Measurements from ENCODE around the gene TRIB2. TPM values are rescaled to one million over a fixed set of nuclear protein-coding genes. Genes with fewer than 3 reads are reported as not detected.

The TRIB2 gene
- total RNA-seq, 6 experiments from 2014 or later, result 9.1 to 24.4 (median 15.3) TPM

- 80% methylated on average over 12 of the region's 12 CpGs for WGBS (ENCODE audit: insufficient coverage, low coverage, low lambda C conversion rate, missing lambda C conversion rate)
- Histone ChIP-seq H3K4me3 (no peak overlapping the region), H3K27me3 (no peaks in the 10 kb centered on the region), H3K27ac (no peak overlapping the region), H3K9me3 (no peaks in the 10 kb centered on the region), H3K4me1 (no peaks in the 10 kb centered on the region), H3K36me3 (no peaks in the 10 kb centered on the region)
- DNase-seq (no peak), ATAC-seq (no peak)
- intact Hi-C loops (cut with DNase I), result no loop called here
- TF ChIP-seq CTCF (IDR thresholded peaks at IDR 0.05) (no peak), POLR2A (IDR thresholded peaks at IDR 0.05) (no peak)
Measured at GRCh38 chr2:12778811-12779579, 62.3 kb downstream of the TRIB2 start.

- ATAC-seq (no peak), DNase-seq (no peak)
- Histone ChIP-seq H3K4me3 (no peak overlapping the region), H3K36me3 (no peaks in the 10 kb centered on the region), H3K4me1 (no peaks in the 10 kb centered on the region), H3K9me3 (no peaks in the 10 kb centered on the region), H3K27me3 (no peaks in the 10 kb centered on the region), H3K27ac (no peak overlapping the region)
- TF ChIP-seq CTCF (IDR thresholded peaks at IDR 0.05), result no peak
- no peak for TF ChIP-seq POLR2A (IDR thresholded peaks at IDR 0.05)
- intact Hi-C loops (cut with DNase I), result no loop called here
Measured at GRCh38 chr2:12781329-12781728, 64.6 kb downstream of the TRIB2 start.

GRCh38 chr2:12787891-12788801 lies 71.4 kb downstream of the TRIB2 start:
- Histone ChIP-seq H3K4me3 (no peak overlapping the region), H3K36me3 (no peaks in the 10 kb centered on the region), H3K4me1 (no peaks in the 10 kb centered on the region), H3K9me3 (no peaks in the 10 kb centered on the region), H3K27me3 (no peaks in the 10 kb centered on the region), H3K27ac (peak overlapping the region in 1 of 3 donors; percentile 9)
- no peak for TF ChIP-seq CTCF (IDR thresholded peaks at IDR 0.05)
- no peak for TF ChIP-seq POLR2A (IDR thresholded peaks at IDR 0.05)
- intact Hi-C loops (cut with DNase I), result no loop called here
- DNase-seq, result no peak
- ATAC-seq, result peak; percentile 39 to 89 (median 70)
- 43% methylated on average over 7 of the region's 7 CpGs for WGBS (ENCODE audit: insufficient coverage, low coverage, low lambda C conversion rate, missing lambda C conversion rate)

- Histone ChIP-seq H3K36me3 (no peaks in the 10 kb centered on the region), H3K27me3 (no peaks in the 10 kb centered on the region), H3K4me1 (no peaks in the 10 kb centered on the region), H3K27ac (no peak overlapping the region), H3K9me3 (no peaks in the 10 kb centered on the region), H3K4me3 (no peak overlapping the region)
- ATAC-seq, result no peak
- TF ChIP-seq POLR2A (IDR thresholded peaks at IDR 0.05) (no peak), CTCF (IDR thresholded peaks at IDR 0.05) (no peak)
- WGBS (ENCODE audit: insufficient coverage, low coverage, low lambda C conversion rate, missing lambda C conversion rate), result 50% methylated on average over 3 of the region's 3 CpGs
- intact Hi-C loops (cut with DNase I), result no loop called here
- no peak for DNase-seq
Measured at GRCh38 chr2:12791906-12792305, 75.2 kb downstream of the TRIB2 start.

Small RNAs within 50 kb of the gene (microRNA-seq; reads per million reads assigned to microRNA genes)
- 0 reads per million in 2 donors for gene MIR3125

Small RNAs within 50 kb of the gene (small RNA-seq; reads per million reads assigned to genes)
- gene MIR3125, result 0 reads per million in 2 experiments

All from right lobe of liver (tissue), 6 donors.